ENCODE data around the gene PSAP. TPM values are rescaled to one million over a fixed set of nuclear protein-coding genes. Genes with fewer than 3 reads are reported as not detected.
"Not testable (repeated sequence)": the region's sequence is repeated elsewhere in the genome, so short reads cannot be mapped to it uniquely, and the experiment has no call there.

PSAP gene
- total RNA-seq, 6 experiments from 2014 or later = 520 to 743 (median 570) TPM

DNA sequence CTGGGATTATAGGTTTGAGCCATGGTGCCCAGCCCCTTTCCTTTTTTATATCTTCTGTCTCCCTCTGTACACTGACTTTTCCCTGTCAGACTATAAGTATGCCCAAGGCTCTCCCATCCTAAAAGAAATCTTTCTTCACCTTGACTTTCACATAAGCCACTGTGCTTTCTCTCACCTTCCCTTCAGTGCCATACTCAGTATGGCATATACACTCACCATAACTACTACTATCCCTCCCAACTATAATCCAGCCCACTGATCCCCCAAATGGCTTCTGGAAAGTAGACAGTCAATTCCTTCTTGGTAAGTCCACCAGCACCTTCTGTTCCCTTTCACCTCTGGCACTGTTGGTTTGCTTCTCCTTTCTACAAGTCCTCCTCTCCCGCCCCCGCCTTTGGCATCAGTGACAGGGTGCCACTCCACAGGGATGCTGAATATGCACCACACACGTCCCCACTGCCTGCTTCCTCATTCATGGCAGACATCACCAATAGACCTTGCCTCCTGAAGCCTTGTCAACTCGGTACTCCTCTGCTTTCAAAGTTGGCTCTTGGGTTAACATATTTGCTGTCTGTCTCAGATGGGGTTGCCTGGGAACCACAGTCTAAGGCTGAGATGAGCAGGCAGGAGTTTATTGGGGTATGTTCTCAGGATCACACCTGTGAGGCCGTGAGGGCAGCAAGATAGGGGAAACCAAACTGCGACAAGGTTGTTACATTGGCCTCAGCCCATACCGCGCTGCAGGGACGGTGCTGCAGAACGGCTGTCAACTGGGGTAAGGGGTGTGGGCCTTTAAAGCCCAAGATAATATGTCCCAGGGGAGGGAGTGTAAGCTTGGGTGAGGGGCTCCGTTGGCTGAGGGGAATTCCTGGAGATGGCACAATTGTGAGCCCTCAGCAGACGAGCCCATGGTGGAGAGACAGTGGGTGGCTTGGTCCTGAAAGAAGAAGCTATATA, 7.2 kb upstream of the PSAP start:
- H3K9me3 ChIP-seq = no peaks in the 10 kb centered on the region
- 87% methylated on average over 10 of the region's 12 CpGs for whole genome bisulfite sequencing (ENCODE audit: insufficient coverage, low coverage, low lambda C conversion rate, missing lambda C conversion rate)
- H3K27me3 ChIP-seq = no peaks in the 10 kb centered on the region
- no peak for TF ChIP-seq POLR2A (IDR thresholded peaks at IDR 0.05)
- TF ChIP-seq, protein P1, sequence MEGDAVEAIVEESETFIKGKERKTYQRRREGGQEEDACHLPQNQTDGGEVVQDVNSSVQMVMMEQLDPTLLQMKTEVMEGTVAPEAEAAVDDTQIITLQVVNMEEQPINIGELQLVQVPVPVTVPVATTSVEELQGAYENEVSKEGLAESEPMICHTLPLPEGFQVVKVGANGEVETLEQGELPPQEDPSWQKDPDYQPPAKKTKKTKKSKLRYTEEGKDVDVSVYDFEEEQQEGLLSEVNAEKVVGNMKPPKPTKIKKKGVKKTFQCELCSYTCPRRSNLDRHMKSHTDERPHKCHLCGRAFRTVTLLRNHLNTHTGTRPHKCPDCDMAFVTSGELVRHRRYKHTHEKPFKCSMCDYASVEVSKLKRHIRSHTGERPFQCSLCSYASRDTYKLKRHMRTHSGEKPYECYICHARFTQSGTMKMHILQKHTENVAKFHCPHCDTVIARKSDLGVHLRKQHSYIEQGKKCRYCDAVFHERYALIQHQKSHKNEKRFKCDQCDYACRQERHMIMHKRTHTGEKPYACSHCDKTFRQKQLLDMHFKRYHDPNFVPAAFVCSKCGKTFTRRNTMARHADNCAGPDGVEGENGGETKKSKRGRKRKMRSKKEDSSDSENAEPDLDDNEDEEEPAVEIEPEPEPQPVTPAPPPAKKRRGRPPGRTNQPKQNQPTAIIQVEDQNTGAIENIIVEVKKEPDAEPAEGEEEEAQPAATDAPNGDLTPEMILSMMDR (IDR thresholded peaks at IDR 0.05) = no peak
- peaks cover 0 to 14% (median 7%) of the 10 kb centered on the region in 4 donors for H3K4me1 ChIP-seq
- ATAC-seq (peak in 1 of 4 donors; percentile 6), DNase-seq (peak in 1 of 3 donors; percentile 47)
- H3K36me3 ChIP-seq = no peaks in the 10 kb centered on the region
- H3K4me3 ChIP-seq = no peak overlapping the region
- intact Hi-C loops (cut with DNase I) = no loop called here
- no peak overlapping the region for H3K27ac ChIP-seq

- peaks cover 0 to 14% (median 7%) of the 10 kb centered on the region in 4 donors for H3K4me1 ChIP-seq
- TF ChIP-seq, protein P1 (IDR thresholded peaks at IDR 0.05) = no peak
- no peak for TF ChIP-seq POLR2A (IDR thresholded peaks at IDR 0.05)
- DNase-seq (no peak), ATAC-seq (no peak)
- H3K27me3 ChIP-seq = no peaks in the 10 kb centered on the region
- no peaks in the 10 kb centered on the region for H3K36me3 ChIP-seq
- intact Hi-C loops (cut with DNase I) = no loop called here
- H3K4me3 ChIP-seq = no peak overlapping the region
- H3K9me3 ChIP-seq = no peaks in the 10 kb centered on the region
- 100% methylated on average over 3 of the region's 4 CpGs for WGBS (ENCODE audit: insufficient coverage, low coverage, low lambda C conversion rate, missing lambda C conversion rate)
- H3K27ac ChIP-seq = no peak overlapping the region
These were observed 5.6 kb upstream of the PSAP start for GRCh38 chr10:71856619-71857018.

- ATAC-seq = no peak
- 40% methylated on average over 3 of the region's 5 CpGs for WGBS (ENCODE audit: insufficient coverage, low coverage, low lambda C conversion rate, missing lambda C conversion rate)
- DNase-seq = no peak
These were observed 3.0 kb upstream of the PSAP start for GRCh38 chr10:71854031-71854430.

DNA sequence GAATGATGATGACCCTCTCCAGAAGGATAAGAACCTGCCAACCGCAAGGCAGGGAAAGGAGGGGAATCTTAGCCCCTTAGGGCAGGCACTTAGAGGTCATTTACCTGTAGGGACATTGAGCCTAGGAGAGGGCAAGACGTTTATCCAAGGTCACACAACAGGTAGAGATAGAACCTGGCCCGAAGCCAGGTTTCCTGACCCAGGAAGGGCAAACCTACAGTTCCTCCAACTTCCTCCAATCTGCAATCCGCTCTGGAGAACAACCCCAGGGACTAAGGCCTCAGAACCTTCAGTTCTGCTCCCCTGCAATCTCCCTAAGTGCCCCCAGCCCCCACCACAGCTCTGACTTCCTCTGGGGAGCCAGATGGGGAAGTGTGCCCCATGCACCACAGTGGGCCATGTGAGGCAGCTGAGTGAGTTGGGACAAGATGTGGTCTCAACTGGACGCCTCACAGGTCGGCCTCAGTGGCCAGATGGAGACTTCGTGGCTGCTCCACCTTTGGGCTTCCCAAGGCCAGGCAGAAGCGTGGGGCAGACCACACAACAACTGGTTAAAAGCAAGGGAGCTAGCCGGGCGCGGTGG, 1.4 kb upstream of the PSAP start:
- no peaks in the 10 kb centered on the region for H3K36me3 ChIP-seq
- WGBS (ENCODE audit: insufficient coverage, low coverage, low lambda C conversion rate, missing lambda C conversion rate) = 33% methylated on average over 2 of the region's 11 CpGs
- no peaks in the 10 kb centered on the region for H3K9me3 ChIP-seq
- no peak for TF ChIP-seq POLR2A (IDR thresholded peaks at IDR 0.05)
- TF ChIP-seq, protein P1 (IDR thresholded peaks at IDR 0.05) = no peak
- H3K4me1 ChIP-seq = peaks cover 0 to 26% (median 4%) of the 10 kb centered on the region in 4 donors
- intact Hi-C loops (cut with DNase I) = no loop called here
- ATAC-seq (peak in 2 of 4 donors; percentile 3 to 6), DNase-seq (peak; percentile 65 to 73 (median 68))
- no peaks in the 10 kb centered on the region for H3K27me3 ChIP-seq
- H3K4me3 ChIP-seq = no peak overlapping the region
- H3K27ac ChIP-seq = no peak overlapping the region

More at GRCh38 chr10:71854031-71854430, 3.0 kb upstream of the PSAP start:
- Histone ChIP-seq H3K27ac (no peak overlapping the region), H3K9me3 (no peaks in the 10 kb centered on the region), H3K4me1 (peaks cover 0 to 10% (median 0%) of the 10 kb centered on the region in 4 donors), H3K4me3 (no peak overlapping the region), H3K36me3 (no peaks in the 10 kb centered on the region), H3K27me3 (no peaks in the 10 kb centered on the region)
- TF ChIP-seq POLR2A (IDR thresholded peaks at IDR 0.05) = no peak
- TF ChIP-seq, protein P1 (IDR thresholded peaks at IDR 0.05) = no peak
- intact Hi-C loops (cut with DNase I) = no loop called here

DNA sequence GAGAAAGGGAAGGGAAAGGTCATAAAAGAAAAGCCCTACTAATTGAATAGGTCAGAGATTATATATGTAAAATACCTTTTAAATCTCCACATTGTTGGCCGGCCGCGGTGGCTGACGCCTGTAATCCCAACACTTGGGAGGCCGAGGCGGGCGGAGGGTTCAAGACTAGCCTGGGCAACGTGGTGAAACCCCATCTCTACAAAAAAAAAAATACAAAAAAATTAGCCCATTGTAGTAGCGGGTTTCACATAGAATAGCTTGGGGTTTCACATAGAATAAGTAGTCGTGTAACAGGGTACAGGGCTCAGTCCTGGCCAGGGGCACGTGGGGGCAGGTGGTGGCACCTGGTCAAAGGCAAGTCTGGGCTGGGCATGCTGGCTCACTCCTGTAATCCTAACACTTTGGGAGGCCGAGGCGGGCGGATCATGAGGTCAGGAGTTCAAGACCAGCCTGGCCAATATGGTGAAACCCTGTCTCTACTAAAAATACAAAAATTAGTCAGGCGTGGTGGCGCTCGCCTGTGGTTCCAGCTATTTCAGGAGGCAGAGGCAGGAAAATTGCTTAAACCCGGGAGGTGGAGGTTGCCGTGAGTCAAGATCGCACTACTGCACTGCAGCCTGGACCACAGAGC, 529 bp upstream of the PSAP start:
- peak in 3 of 4 donors; percentile 0 to 17 (median 1) for ATAC-seq
- WGBS (ENCODE audit: insufficient coverage, low coverage, low lambda C conversion rate, missing lambda C conversion rate) = 40% methylated on average over 17 of the region's 20 CpGs
- peak overlapping the region; percentile 97 to 98 (median 98) for H3K27ac ChIP-seq

More for the DNA sequence above, 529 bp upstream of the PSAP start:
- H3K9me3 ChIP-seq; DNase-seq; intact Hi-C loops (cut with DNase I); H3K36me3 ChIP-seq; H3K27me3 ChIP-seq: not testable (repeated sequence)
- H3K4me1 ChIP-seq = peaks cover 0 to 32% (median 4%) of the 10 kb centered on the region in 4 donors
- peak overlapping the region; percentile 91 to 95 (median 93) for H3K4me3 ChIP-seq

Data from right lobe of liver (tissue), 6 donors.